ENCODE results near the gene APEH. TPM values are rescaled to one million over a fixed set of nuclear protein-coding genes. Genes with fewer than 3 reads are reported as not detected.

Gene APEH
- total and polyA plus RNA-seq, 2 of the 13 experiments (the other 11 are each of a cell fraction or from before 2014, with no cell fraction given) = 116 to 130 TPM

DNA sequence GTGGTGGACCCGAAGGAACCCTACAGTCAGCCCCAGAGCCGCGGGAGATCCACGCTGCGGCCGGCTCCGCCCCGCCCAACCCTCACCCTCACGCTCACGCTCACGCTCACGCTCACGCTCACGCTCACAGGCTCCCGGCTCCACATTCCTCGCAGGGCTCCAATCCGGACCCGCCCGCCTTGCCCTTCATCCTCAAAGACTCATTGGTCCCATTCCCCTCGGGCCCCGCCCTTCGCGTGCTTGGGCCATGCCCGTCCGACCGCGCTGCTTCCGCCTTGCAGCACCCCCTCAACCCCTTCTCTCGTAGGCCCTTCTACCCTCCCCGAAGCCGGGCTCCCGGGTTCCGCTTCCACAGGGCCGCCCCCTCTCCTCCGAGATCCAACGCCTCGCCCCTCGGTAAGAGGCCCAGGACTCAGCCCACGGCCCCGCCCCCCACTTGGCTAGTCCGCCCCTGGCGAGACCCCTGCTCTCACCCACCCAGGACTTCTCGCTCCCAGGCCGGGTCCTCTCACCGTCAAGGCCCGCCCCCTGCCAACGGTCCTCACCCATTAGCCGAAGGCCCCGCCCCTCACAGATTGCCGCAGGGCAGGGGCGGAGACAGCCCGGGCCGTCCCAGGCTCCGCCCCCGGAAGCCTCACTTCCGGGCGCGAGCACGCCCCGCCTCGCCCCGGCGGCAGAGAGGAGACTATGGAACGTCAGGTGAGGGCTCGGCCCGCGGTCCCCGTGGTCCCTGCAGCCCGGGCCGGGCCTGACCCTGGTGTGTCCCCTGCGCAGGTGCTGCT, at the start of gene APEH (continued):
- TF ChIP-seq, protein P1, sequence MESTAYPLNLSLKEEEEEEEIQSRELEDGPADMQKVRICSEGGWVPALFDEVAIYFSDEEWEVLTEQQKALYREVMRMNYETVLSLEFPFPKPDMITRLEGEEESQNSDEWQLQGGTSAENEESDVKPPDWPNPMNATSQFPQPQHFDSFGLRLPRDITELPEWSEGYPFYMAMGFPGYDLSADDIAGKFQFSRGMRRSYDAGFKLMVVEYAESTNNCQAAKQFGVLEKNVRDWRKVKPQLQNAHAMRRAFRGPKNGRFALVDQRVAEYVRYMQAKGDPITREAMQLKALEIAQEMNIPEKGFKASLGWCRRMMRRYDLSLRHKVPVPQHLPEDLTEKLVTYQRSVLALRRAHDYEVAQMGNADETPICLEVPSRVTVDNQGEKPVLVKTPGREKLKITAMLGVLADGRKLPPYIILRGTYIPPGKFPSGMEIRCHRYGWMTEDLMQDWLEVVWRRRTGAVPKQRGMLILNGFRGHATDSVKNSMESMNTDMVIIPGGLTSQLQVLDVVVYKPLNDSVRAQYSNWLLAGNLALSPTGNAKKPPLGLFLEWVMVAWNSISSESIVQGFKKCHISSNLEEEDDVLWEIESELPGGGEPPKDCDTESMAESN (CRISPR knock-in tag; conservative IDR thresholded peaks at IDR 0.05) = peak; percentile 53; the same call in 1 of the 2 replicates
- TF ChIP-seq ZNF598 (CRISPR knock-in tag; IDR thresholded peaks at IDR 0.05; ENCODE audit: borderline replicate concordance) = peak; percentile 64; the same call in 1 of the 2 replicates
- TF ChIP-seq ZBTB20 (CRISPR knock-in tag; IDR thresholded peaks at IDR 0.05; ENCODE audit: borderline replicate concordance, low read depth) = peak; percentile 60
- TF ChIP-seq, protein P2, sequence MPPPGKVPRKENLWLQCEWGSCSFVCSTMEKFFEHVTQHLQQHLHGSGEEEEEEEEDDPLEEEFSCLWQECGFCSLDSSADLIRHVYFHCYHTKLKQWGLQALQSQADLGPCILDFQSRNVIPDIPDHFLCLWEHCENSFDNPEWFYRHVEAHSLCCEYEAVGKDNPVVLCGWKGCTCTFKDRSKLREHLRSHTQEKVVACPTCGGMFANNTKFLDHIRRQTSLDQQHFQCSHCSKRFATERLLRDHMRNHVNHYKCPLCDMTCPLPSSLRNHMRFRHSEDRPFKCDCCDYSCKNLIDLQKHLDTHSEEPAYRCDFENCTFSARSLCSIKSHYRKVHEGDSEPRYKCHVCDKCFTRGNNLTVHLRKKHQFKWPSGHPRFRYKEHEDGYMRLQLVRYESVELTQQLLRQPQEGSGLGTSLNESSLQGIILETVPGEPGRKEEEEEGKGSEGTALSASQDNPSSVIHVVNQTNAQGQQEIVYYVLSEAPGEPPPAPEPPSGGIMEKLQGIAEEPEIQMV (CRISPR knock-in tag; IDR thresholded peaks at IDR 0.05; ENCODE audit: low read depth) = no peak
- no peak for TF ChIP-seq ZKSCAN1 (IDR thresholded peaks at IDR 0.05; ENCODE audit: low read length)
- TF ChIP-seq DNMT1 (CRISPR knock-in tag; IDR thresholded peaks at IDR 0.05) = peak; percentile 49
- peak; percentile 62 for TF ChIP-seq ZNF781 (CRISPR knock-in tag; IDR thresholded peaks at IDR 0.05; ENCODE audit: borderline replicate concordance, not compliant biosample characterization)
- TF ChIP-seq ZNF510 (CRISPR knock-in tag; IDR thresholded peaks at IDR 0.05; ENCODE audit: low read depth) = peak; percentile 32; the same call in 1 of the 2 replicates
- TF ChIP-seq, protein P3, sequence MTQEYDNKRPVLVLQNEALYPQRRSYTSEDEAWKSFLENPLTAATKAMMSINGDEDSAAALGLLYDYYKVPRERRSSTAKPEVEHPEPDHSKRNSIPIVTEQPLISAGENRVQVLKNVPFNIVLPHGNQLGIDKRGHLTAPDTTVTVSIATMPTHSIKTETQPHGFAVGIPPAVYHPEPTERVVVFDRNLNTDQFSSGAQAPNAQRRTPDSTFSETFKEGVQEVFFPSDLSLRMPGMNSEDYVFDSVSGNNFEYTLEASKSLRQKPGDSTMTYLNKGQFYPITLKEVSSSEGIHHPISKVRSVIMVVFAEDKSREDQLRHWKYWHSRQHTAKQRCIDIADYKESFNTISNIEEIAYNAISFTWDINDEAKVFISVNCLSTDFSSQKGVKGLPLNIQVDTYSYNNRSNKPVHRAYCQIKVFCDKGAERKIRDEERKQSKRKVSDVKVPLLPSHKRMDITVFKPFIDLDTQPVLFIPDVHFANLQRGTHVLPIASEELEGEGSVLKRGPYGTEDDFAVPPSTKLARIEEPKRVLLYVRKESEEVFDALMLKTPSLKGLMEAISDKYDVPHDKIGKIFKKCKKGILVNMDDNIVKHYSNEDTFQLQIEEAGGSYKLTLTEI (CRISPR knock-in tag; conservative IDR thresholded peaks at IDR 0.05) = no peak
- TF ChIP-seq ZNF879 (CRISPR knock-in tag; IDR thresholded peaks at IDR 0.05) = 0 out of 2 replicates have a peak, but pooled peaks have one; percentile 62
- 0 out of 2 replicates have a peak, but pooled peaks have one; percentile 12 for TF ChIP-seq KDM2A (CRISPR knock-in tag; IDR thresholded peaks at IDR 0.05; ENCODE audit: borderline replicate concordance, low read depth)
- peak; percentile 13; the same call in 1 of the 2 replicates for TF ChIP-seq NRL (CRISPR knock-in tag; IDR thresholded peaks at IDR 0.05; ENCODE audit: borderline replicate concordance)
- peak; percentile 73 for TF ChIP-seq PHF20 (CRISPR knock-in tag; IDR thresholded peaks at IDR 0.05)
- peak; percentile 17; the same call in 1 of the 2 replicates for TF ChIP-seq YEATS2 (CRISPR knock-in tag; IDR thresholded peaks at IDR 0.05; ENCODE audit: borderline replicate concordance)
- no peak for TF ChIP-seq NKX3-1 (CRISPR knock-in tag; IDR thresholded peaks at IDR 0.05)
- peak; percentile 52; the same call in 1 of the 2 replicates for TF ChIP-seq PRMT3 (CRISPR knock-in tag; IDR thresholded peaks at IDR 0.05; ENCODE audit: borderline replicate concordance, low read depth)
- TF ChIP-seq FOXM1 (CRISPR knock-in tag; IDR thresholded peaks at IDR 0.05) = no peak
- TF ChIP-seq, protein P4, sequence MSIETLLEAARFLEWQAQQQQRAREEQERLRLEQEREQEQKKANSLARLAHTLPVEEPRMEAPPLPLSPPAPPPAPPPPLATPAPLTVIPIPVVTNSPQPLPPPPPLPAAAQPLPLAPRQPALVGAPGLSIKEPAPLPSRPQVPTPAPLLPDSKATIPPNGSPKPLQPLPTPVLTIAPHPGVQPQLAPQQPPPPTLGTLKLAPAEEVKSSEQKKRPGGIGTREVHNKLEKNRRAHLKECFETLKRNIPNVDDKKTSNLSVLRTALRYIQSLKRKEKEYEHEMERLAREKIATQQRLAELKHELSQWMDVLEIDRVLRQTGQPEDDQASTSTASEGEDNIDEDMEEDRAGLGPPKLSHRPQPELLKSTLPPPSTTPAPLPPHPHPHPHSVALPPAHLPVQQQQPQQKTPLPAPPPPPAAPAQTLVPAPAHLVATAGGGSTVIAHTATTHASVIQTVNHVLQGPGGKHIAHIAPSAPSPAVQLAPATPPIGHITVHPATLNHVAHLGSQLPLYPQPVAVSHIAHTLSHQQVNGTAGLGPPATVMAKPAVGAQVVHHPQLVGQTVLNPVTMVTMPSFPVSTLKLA (IDR thresholded peaks at IDR 0.05) = peak; percentile 17; the same call in 1 of the 2 replicates
